EH (cell line): ENCODE data around the gene UNK.
"Not testable (repeated sequence)": the region's sequence is repeated elsewhere in the genome, so short reads cannot be mapped to it uniquely, and the experiment has no call there.

Experiments used
- DNase-seq: peaks from one replicate; pipeline ENCODE4 v3.0.0-alpha.2; 2015; ENCODE audit warnings: low read depth

UNK gene

GRCh38 chr17:75850928-75851692 is 66.5 kb downstream of the UNK start:
- no peak for DNase-seq

GRCh38 chr17:75851693-75851991 is 67.0 kb downstream of the UNK start:
- DNase-seq, result not testable (repeated sequence)

GRCh38 chr17:75853433-75853832 is 68.8 kb downstream of the UNK start:
- peak; percentile 81 for DNase-seq

GRCh38 chr17:75854101-75854748 is 69.6 kb downstream of the UNK start:
- peak; percentile 85 for DNase-seq

- DNase-seq, result no peak
Measured at GRCh38 chr17:75854881-75855309, 70.3 kb downstream of the UNK start.

- DNase-seq, result peak; percentile 100
Measured at GRCh38 chr17:75855310-75856061, 70.9 kb downstream of the UNK start, which contains the start of gene WBP2. Gene WBP2, minus strand, starts transcription at chr17:75855335. Its CDS starts 38 bp downstream, at chr17:75855297.

- no peak for DNase-seq
Measured at GRCh38 chr17:75856062-75856756, 71.6 kb downstream of the UNK start.

- DNase-seq, result not testable (repeated sequence)
Measured at GRCh38 chr17:75859358-75859757, 74.8 kb downstream of the UNK start.

GRCh38 chr17:75861927-75862317 is 77.3 kb downstream of the UNK start:
- DNase-seq, result peak; percentile 31

- peak; percentile 70 for DNase-seq
Measured at GRCh38 chr17:75864448-75864871, 79.9 kb downstream of the UNK start.

- DNase-seq, result not testable (repeated sequence)
Measured at GRCh38 chr17:75864887-75865286, 80.3 kb downstream of the UNK start.

GRCh38 chr17:75865404-75866188 is 81.0 kb downstream of the UNK start:
- DNase-seq, result not testable (repeated sequence)

- DNase-seq, result not testable (repeated sequence)
Measured at GRCh38 chr17:75868730-75869281, 84.2 kb downstream of the UNK start.

- peak; percentile 61 for DNase-seq
Measured at GRCh38 chr17:75869282-75870141, 84.9 kb downstream of the UNK start.

- not testable (repeated sequence) for DNase-seq
Measured at GRCh38 chr17:75870228-75870627, 85.6 kb downstream of the UNK start.

- peak; percentile 89 for DNase-seq
Measured at GRCh38 chr17:75872434-75873351, 88.1 kb downstream of the UNK start.

GRCh38 chr17:75873587-75874322 is 89.1 kb downstream of the UNK start:
- no peak for DNase-seq
